GM18502 (cell line): ENCODE results near the gene NOC2L.

Experiments used
- ATAC-seq: cut with Tn5 transposase; IDR thresholded peaks from one replicate; pipeline ENCODE4 v1.9.1; 2021; ENCODE audit warnings: mild to moderate bottlenecking; ENCODE audit not compliant: unreplicated experiment, poor library complexity

Gene NOC2L

GRCh38 chr1:934991-935750, 23.9 kb downstream of the NOC2L start:
- ATAC-seq = no peak

- ATAC-seq = no peak
Measured at GRCh38 chr1:933603-933940, 25.5 kb downstream of the NOC2L start.

GRCh38 chr1:932776-933602, 26.1 kb downstream of the NOC2L start:
- ATAC-seq = no peak

GRCh38 chr1:932173-932510, 26.9 kb downstream of the NOC2L start:
- no peak for ATAC-seq

- ATAC-seq = no peak
Measured at GRCh38 chr1:931380-932172, 27.5 kb downstream of the NOC2L start.

DNA sequence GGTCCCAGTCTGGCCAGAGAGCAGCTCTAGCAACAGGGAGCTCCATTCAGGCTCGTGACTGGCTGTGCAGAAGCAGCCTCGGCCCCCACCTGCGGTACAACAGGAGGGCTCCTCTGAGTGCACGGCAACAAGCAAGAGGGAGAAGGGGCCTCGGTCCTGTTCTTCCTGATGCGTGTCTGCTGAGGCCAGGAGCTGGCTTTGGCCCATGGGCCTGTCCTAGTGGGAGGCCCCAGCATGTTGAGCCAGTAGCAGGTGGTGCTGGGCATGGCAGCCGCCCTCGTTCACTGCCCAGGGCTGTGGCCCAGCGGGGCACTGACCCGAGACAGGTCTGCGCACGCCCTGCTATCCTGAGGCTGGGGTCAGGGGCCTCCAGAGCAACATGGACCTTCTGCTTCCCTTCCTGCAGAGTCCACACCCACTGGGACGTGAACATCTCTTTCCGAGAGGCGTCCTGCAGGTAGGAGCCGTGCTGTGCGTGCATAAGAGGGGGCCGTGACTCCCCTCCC, 28.4 kb downstream of the NOC2L start:
- no peak for ATAC-seq

GRCh38 chr1:929712-930632, 29.1 kb downstream of the NOC2L start:
- ATAC-seq = no peak

- no peak for ATAC-seq
Measured at GRCh38 chr1:928825-929661, 30.0 kb downstream of the NOC2L start.

- ATAC-seq = no peak
Measured at GRCh38 chr1:927748-928147, 31.3 kb downstream of the NOC2L start.

DNA sequence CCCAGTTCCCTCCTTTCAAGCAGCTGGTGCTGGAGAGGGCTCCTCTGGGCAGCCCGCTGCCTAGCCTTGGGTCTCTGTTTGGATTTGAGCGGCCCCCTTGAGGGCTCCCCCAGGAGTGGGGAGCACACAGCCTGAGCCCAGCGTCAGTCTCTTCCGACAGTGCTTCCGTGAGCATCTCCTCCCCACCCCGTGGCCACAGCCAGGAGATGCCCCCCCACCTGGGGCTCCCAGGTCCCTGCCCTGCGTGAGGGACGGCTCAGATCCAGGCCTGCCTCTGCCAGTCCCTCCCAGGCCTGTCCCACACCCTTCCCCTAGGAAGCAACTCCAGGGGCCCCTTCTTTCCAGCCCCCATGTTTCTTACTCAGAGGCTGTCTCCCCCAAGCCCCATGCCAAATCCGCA, 31.8 kb downstream of the NOC2L start:
- ATAC-seq = no peak

GRCh38 chr1:925561-926421, 33.3 kb downstream of the NOC2L start:
- no peak for ATAC-seq

DNA sequence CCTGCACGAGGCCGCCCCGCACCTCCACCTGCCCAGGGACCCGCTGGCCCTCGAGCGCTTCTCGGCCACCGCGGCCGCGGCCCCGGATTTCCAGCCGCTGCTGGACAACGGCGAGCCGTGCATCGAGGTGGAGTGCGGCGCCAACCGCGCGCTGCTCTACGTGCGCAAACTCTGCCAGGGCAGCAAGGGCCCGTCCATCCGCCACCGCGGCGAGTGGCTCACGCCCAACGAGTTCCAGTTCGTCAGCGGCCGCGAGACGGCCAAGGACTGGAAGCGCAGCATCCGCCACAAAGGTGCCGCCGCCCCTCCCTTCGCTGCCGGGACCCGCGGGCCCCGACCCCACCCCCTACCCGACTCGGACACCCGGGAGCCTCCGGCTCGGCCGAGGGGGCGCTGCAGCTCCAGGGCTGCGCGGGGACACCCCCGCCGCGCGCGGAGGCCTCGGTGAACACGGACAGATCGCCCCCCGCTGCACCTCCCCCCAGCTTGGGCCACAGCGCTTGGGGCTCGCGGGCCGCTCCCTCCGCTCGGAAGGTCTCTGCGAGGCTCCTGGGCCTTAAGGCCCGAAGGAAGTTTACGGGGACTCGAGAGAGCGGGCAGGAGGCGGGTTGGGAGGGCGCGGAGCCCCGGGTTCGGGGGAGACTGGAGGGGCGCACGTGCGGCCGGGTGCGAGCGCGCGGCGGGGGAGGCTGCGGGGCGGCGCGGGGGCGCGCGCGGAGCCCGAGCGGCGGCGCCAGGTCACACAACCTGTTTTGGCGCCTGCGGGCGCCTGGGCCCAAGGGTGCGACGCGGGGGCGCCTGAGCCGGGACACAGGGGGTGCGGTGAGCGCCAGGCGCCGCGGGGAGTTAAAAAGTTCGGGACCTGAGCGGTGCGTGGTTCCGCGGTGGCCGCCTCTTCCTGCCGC, 34.1 kb downstream of the NOC2L start:
- no peak for ATAC-seq

DNA sequence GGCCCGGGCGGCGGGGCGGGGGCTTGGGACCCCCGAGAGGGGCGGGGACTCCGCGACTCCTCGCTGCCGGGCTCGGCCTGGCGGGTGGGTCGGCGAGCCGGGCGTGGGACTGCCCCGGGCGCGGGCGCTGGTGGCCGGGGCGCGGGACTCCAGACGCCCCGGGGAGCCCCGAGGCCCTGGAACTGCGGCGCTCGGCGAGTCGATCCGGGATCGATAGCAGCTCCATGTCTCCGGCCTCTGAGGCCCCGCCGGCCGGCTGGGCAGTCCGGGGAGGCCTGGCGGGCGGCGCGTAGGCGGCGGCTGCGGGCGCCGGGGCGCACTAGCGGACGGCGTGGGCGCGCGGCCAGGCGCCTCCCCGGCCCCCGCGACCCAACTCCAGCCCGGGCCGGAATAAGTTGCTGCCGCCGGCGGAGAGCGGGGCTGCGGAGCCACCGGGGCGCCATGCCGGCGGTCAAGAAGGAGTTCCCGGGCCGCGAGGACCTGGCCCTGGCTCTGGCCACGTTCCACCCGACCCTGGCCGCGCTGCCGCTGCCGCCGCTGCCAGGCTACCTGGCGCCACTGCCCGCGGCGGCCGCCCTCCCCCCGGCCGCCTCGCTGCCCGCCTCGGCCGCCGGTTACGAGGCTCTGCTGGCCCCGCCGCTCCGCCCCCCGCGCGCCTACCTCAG, 34.9 kb downstream of the NOC2L start:
- no peak for ATAC-seq

- no peak for ATAC-seq
Measured at GRCh38 chr1:923131-923990, 35.7 kb downstream of the NOC2L start, which contains the start of gene SAMD11. Gene SAMD11, plus strand, starts transcription at chr1:923923. Its CDS starts 509 bp downstream, at chr1:924432.

- no peak for ATAC-seq
Measured at GRCh38 chr1:921011-921837, 37.8 kb downstream of the NOC2L start.
